Smooth muscle cell (in vitro differentiated cells): ENCODE data around the gene TMEM176B. TPM values are rescaled to one million over a fixed set of nuclear protein-coding genes. Genes with fewer than 3 reads are reported as not detected.

Source experiments
- DNase-seq: peaks from one replicate; lab custom pipeline; 2025; ENCODE audit not compliant: unreplicated experiment; lab: John Stamatoyannopoulos, UW
- H2AFZ ChIP-seq: fragments of 200-600 bp; sonication (generic); 2 replicates; pipeline ENCODE4 v1.6.0; 2016; ENCODE audit warnings: antibody characterized with exemption, low read depth, mild to moderate bottlenecking
- H3F3A ChIP-seq: fragments of 200-600 bp; sonication (generic); 2 replicates; pipeline ENCODE4 v1.6.0; 2017; ENCODE audit warnings: antibody characterized with exemption, low read depth
- H3K27ac ChIP-seq: fragments of 200-600 bp; sonication (generic); 2 replicates; pipeline ENCODE4 v1.5.1; 2016; ENCODE audit warnings: low read depth, mild to moderate bottlenecking
- H3K27me3 ChIP-seq: fragments of 200-600 bp; sonication (generic); 2 replicates; pipeline ENCODE4 v1.6.1; 2016; ENCODE audit warnings: low read depth, mild to moderate bottlenecking
- H3K36me3 ChIP-seq: fragments of 200-600 bp; sonication (generic); 2 replicates; pipeline ENCODE4 v1.5.1; 2016; ENCODE audit warnings: low read depth
- H3K4me1 ChIP-seq: fragments of 200-600 bp; sonication (generic); 2 replicates; pipeline ENCODE4 v1.5.1; 2016; ENCODE audit warnings: low read depth
- H3K4me2 ChIP-seq: fragments of 200-600 bp; sonication (generic); 2 replicates; pipeline ENCODE4 v1.6.0; 2016; ENCODE audit warnings: mild to moderate bottlenecking
- H3K4me3 ChIP-seq: fragments of 200-600 bp; sonication (generic); 2 replicates; pipeline ENCODE4 v1.5.1; 2016; ENCODE audit warnings: mild to moderate bottlenecking
- H3K79me2 ChIP-seq: fragments of 200-600 bp; sonication (generic); 2 replicates; pipeline ENCODE4 v1.6.0; 2016; ENCODE audit warnings: low read depth, mild to moderate bottlenecking
- H3K9ac ChIP-seq: fragments of 200-600 bp; sonication (generic); 2 replicates; pipeline ENCODE4 v1.6.0; 2016; ENCODE audit warnings: low read depth
- H3K9me3 ChIP-seq: fragments of 200-600 bp; sonication (generic); replicated peaks from 2 replicates; pipeline ENCODE4 v1.5.1; 2016; ENCODE audit warnings: low read depth
- H4K20me1 ChIP-seq: fragments of 200-600 bp; sonication (generic); 2 replicates; pipeline ENCODE4 v1.6.0; 2016; ENCODE audit warnings: low read depth
- CTCF ChIP-seq: fragments of 200-600 bp; sonication (generic); IDR thresholded peaks from 2 replicates; pipeline ENCODE4 v1.5.1; 2017; ENCODE audit warnings: borderline replicate concordance, mild to moderate bottlenecking, antibody characterized with exemption; ENCODE audit not compliant: insufficient read depth, poor library complexity, severe bottlenecking
- WGBS: methylation state at CpG from one replicate; pipeline ENCODE4 v1.1.7; 2016; ENCODE audit warnings: low lambda C conversion rate; 5-methylcytosine and 5-hydroxymethylcytosine counted together
- polyA plus RNA-seq: library from polyadenylated mRNA; unstranded; fragments of >200 nt; fragmentation: Nextera tagmentation; extraction: Ambion mirVana; gene quantifications from 2 replicates; pipeline ENCODE4 v1.2.1, GENCODE V29; 2016
- total RNA-seq: library from RNA; depleted of rRNA; stranded (reverse); fragments of >200 nt; gene quantifications from 2 replicates; pipeline ENCODE4 v1.2.3, GENCODE V29; 2014

TMEM176B gene
- total and polyA plus RNA-seq, 2 experiments from 2014 or later = 52.8 to 108 TPM

- TF ChIP-seq CTCF = no peak
- Histone ChIP-seq H3K27me3 (no peaks in the 10 kb centered on the region), H3K4me3 (no peak overlapping the region), H3K4me1 (peaks cover 13% of the 10 kb centered on the region), H3K27ac (peak overlapping the region; percentile 75), H3F3A (no peaks in the 10 kb centered on the region), H3K79me2 (no peaks in the 10 kb centered on the region), H3K9me3 (no peaks in the 10 kb centered on the region), H2AFZ (no peak overlapping the region), H3K9ac (peak overlapping the region; percentile 12), H3K36me3 (no peaks in the 10 kb centered on the region), H4K20me1 (no peaks in the 10 kb centered on the region), H3K4me2 (peak overlapping the region; percentile 49)
- WGBS = 32% methylated on average over 10 of the region's 10 CpGs
- DNase-seq = no peak
These were observed 12.6 kb downstream of the TMEM176B start for GRCh38 chr7:150787321-150788281.

- H3K9ac ChIP-seq = peak overlapping the region; percentile 41
- no peaks in the 10 kb centered on the region for H3K27me3 ChIP-seq
- WGBS = 31% methylated on average over 4 of the region's 4 CpGs
- peaks cover 13% of the 10 kb centered on the region for H3K4me1 ChIP-seq
- peak overlapping the region; percentile 59 for H2AFZ ChIP-seq
- peak overlapping the region; percentile 75 for H3K27ac ChIP-seq
- no peak for DNase-seq
- H3K9me3 ChIP-seq = no peaks in the 10 kb centered on the region
- H3K4me2 ChIP-seq = peak overlapping the region; percentile 53
- no peaks in the 10 kb centered on the region for H3F3A ChIP-seq
- H3K36me3 ChIP-seq = no peaks in the 10 kb centered on the region
- no peaks in the 10 kb centered on the region for H3K79me2 ChIP-seq
- no peak overlapping the region for H3K4me3 ChIP-seq
- no peaks in the 10 kb centered on the region for H4K20me1 ChIP-seq
- TF ChIP-seq CTCF = no peak
These were observed 15.2 kb downstream of the TMEM176B start for GRCh38 chr7:150784954-150785353.

DNA sequence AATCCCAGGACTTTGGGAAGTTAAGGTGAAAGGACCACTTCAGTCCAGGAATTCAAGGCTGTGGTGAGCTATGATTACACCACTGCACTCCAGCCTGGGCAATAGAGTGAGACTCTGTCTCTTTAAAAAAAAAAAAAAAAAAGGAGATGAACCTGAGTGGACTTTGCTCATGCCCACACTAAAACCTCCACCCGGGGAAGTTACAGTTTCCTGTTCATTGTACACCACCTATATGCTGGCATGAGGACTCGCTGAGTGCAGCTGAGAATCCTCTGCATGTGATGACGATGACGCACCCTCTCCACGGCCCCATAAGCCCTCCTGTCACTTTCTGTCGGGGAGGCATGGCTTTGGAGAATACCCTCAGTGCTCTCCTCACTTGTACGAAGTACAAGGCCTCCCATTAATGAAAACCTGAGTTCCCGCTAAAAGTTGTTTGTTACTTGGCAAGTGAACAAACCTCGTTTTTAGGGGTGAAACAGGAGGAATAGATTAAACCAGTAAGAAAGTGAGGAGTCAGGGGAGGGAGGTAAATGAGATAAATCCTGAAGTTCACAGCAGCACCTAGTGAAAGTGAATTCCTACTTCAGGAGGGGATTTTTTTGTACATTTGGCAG lies 15.9 kb downstream of the TMEM176B start:
- no peak for DNase-seq
- Histone ChIP-seq H3F3A (no peaks in the 10 kb centered on the region), H3K4me2 (peak overlapping the region; percentile 53), H3K36me3 (no peaks in the 10 kb centered on the region), H3K4me3 (no peak overlapping the region), H3K9ac (peak overlapping the region; percentile 27), H3K4me1 (peaks cover 13% of the 10 kb centered on the region), H3K9me3 (no peaks in the 10 kb centered on the region), H4K20me1 (no peaks in the 10 kb centered on the region), H3K27ac (peak overlapping the region; percentile 75), H2AFZ (peak overlapping the region; percentile 59), H3K27me3 (no peaks in the 10 kb centered on the region), H3K79me2 (no peaks in the 10 kb centered on the region)
- 65% methylated on average over 9 of the region's 9 CpGs for WGBS
- no peak for TF ChIP-seq CTCF
